Stimulated activated CD8-positive, alpha-beta memory T cell treated with anti-CD3 and anti-CD28 coated beads, Interleukin-4, amount 100 ng/mL, for 4 hours (primary cell): ENCODE data around the gene STRA6.

Experiments used
- DNase-seq, 2 donors: peaks; one replicate each; pipeline ENCODE4 v3.0.0-alpha.2; 2020; ENCODE audit warnings: low read depth in 2 of 2, low spot score in 1 of 2

The STRA6 gene, protein sequence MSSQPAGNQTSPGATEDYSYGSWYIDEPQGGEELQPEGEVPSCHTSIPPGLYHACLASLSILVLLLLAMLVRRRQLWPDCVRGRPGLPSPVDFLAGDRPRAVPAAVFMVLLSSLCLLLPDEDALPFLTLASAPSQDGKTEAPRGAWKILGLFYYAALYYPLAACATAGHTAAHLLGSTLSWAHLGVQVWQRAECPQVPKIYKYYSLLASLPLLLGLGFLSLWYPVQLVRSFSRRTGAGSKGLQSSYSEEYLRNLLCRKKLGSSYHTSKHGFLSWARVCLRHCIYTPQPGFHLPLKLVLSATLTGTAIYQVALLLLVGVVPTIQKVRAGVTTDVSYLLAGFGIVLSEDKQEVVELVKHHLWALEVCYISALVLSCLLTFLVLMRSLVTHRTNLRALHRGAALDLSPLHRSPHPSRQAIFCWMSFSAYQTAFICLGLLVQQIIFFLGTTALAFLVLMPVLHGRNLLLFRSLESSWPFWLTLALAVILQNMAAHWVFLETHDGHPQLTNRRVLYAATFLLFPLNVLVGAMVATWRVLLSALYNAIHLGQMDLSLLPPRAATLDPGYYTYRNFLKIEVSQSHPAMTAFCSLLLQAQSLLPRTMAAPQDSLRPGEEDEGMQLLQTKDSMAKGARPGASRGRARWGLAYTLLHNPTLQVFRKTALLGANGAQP

GRCh38 chr15:74202452-74203401 lies at the start of gene STRA6:
STRA6 (minus strand) TSS chr15:74202787; CDS start chr15:74202267, 520 bp downstream.
- no peak for DNase-seq

DNA sequence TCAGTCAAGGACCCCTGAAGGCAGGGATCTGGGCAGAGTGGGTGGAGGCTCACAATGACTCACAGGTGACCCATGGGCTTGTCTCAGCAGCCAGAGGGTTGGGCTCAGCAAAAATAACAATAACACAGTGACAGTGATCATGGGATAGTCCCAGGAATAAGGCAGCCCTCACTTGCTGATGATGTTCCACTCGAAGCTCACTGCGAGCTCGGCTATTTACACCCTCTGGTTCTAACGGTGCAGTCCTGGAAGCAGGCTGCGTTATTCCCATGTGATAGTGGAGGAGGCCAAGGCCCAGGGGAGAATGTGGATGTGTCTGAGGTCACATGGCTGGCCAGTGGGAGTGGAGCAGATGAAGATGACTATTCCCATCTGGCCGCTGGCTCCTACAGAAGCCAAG lies 49.7 kb upstream of the STRA6 start:
- DNase-seq = no peak

GRCh38 chr15:74251131-74251811 lies 48.7 kb upstream of the STRA6 start:
- no peak for DNase-seq

DNA sequence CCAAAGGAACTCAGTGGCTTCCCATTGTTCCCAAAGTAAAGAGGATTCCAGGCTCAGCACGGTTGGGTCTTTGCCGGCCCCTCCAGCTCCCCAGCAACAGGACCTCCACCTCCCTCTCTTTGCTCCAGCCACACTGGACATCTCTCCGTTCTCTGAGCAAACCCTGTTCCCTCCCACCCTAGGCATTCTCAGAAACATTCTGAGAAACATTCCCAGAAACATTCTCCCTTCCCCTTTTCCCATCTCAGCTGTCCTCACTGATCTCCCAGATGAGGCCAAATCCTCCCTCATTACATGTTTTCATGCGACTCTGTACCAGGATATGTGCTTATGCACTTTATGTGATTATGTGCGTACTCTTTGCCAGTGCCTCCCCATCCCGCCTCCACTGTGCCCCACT lies 47.7 kb upstream of the STRA6 start:
- no peak for DNase-seq

GRCh38 chr15:74245342-74245931 lies 42.9 kb upstream of the STRA6 start:
- no peak for DNase-seq

DNA sequence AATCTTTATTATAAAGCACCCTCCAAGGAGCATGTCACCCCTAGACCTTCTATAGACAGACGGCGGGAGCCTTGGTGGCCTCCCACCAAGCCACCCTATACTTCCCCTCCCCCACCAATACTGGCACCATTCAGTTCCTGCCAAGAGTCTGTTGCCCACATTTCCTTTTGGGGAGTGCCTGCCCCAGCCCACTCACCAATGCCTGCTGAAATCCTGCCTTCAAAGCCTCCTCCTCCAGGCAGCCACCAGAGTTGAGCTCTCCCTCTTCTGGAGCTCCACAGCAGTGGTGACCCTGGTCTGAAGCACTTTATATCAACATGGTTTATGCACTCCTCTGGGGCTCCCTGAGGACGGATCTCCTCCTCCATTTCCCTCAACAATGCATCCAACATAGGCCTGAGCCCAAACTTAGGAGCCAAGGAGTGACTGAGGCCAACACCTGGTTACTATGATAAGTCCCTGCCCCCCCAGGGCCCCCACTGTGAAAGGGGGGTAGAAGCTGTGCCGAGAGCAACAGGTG lies 42.3 kb upstream of the STRA6 start:
- no peak for DNase-seq

GRCh38 chr15:74243431-74243830 lies 40.8 kb upstream of the STRA6 start:
- no peak for DNase-seq

DNA sequence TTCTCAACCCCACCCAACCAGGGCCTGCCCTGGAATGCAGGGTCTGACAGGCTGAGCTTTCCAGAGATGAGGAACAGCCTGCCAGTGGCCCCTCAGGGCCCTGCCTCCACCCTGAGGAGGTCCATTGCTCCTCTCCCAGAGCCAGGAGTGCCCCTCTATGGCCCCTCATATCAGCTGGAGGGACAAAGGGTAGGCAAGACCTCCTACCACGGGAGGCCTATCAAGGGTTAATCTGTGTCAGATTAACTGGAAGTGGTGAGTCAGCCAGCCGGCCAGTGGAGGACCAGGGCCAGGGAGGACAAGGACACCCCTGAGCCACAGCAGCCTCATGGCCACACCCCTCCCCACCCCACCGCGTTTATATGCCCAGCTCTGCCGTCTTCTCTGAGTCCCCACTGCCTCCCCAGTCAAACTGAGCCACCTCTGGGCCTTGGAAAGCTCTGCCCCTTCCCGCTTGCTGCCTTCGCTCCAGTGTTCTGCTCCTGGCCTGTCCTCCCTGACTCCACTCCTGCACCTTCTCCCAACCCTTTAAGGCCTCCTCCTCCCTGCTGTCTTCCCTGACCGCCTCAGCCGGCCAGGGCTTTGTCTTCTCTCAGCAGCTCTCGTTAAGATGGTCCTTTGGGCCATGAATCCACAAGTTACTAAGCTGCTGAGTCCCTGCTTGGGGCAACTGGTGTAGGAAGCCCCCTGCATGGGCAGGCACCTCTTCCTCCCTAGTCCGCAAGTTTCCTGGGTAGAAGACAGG lies 40.0 kb upstream of the STRA6 start:
- no peak for DNase-seq

GRCh38 chr15:74240897-74241614 lies 38.5 kb upstream of the STRA6 start:
- DNase-seq = no peak

DNA sequence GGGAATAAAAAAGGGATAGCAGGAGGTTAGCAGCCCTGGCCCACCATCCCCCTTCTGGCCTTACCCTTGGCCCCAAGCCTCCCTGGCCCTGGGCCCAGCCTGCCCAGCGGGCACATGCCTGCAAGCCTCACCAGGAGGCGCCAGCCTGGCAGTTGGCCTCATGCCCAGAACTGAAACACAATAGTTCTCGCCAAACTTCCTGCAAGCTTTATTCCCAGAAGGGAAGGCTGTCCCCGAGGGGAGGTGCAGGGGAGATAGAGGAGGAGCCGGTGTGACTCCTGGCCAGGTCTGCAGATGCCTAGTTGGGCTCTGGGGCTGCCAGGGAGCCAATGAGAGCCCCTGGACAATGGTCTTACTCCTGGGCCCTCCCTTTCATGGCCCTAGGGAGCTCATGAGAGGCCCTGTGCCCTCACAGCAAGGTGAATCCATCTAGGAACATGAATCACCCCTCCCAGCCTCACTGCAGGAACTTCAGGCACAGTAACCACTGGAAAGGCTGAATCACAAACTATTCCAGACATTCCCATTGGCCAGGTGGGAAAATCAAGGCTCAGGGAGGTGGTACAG lies 37.5 kb upstream of the STRA6 start:
- DNase-seq = no peak

- no peak for DNase-seq
Measured at GRCh38 chr15:74239051-74239705, 36.6 kb upstream of the STRA6 start.

GRCh38 chr15:74235962-74236361 lies 33.4 kb upstream of the STRA6 start, which contains the start of gene CCDC33:
CCDC33 (plus strand) TSS chr15:74236326; CDS start chr15:74236720, 394 bp downstream.
- no peak for DNase-seq

DNA sequence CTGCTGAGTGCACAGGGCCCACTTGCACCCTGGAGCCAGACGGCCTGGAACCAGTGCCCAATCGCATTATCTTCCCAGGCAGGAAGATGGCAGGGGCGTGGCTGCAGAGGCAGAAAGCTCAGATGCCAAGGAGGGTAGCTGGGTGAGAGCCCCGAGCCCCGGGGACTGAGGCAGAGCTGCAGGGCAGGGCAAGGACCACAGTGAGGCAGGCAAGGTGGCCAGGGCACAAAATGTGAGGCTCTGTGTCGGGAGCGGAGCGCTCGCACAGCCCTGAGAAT lies 31.9 kb upstream of the STRA6 start:
- DNase-seq = no peak

GRCh38 chr15:74233851-74234597 lies 31.4 kb upstream of the STRA6 start:
- DNase-seq = no peak

DNA sequence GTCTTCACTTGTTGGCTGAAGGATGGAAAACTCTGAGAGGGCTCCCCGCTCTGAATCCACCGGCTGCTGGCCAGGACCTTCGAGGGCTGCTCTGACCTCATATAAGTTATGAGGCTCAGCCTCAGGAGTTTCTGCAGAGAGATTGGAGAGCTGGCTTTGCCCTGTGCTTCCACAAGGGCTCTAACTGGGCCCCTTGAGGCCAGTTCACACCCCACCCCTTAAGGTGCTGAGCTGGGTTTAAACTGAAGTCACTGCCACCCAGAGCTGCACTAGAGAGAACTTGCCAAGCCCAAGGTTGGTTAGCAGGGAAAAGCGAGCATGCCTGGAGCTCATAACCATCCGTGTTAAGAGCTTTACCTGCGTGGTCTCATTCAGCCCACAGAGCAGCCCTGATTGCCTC lies 30.8 kb upstream of the STRA6 start:
- no peak for DNase-seq

- no peak for DNase-seq
Measured at GRCh38 chr15:74231475-74231874, 28.9 kb upstream of the STRA6 start.

GRCh38 chr15:74229686-74230085 lies 27.1 kb upstream of the STRA6 start:
- DNase-seq = no peak

- DNase-seq = no peak
Measured at GRCh38 chr15:74228723-74229081, 26.1 kb upstream of the STRA6 start.
